GM13976 (cell line): ENCODE measurements around the gene FBN1.

Experiments used
- DNase-seq: peaks from one replicate; pipeline ENCODE4 v3.0.0; 2012; ENCODE audit warnings: low spot score
- CTCF ChIP-seq: IDR thresholded peaks from 2 replicates; pipeline ENCODE4 v1.5.1; 2012; ENCODE audit warnings: borderline replicate concordance, mild to moderate bottlenecking; ENCODE audit not compliant: insufficient read depth; ENCODE audit errors: extremely low read depth, missing control alignments, control extremely low read depth
- in situ Hi-C: fragments of 300-500 bp; cut with MboI; formaldehyde crosslinking; loops from one replicate; pipeline ENCODE4 v1.12.0; 2022; ENCODE audit warnings: low sequenced_read_pairs, mixed read lengths, inconsistent platforms; ENCODE audit not compliant: unreplicated experiment

Gene FBN1

GRCh38 chr15:48636511-48636910 lies 9.0 kb downstream of the FBN1 start:
- no peak for DNase-seq
- in situ Hi-C loops: loop anchor here (25.0 kb wide), 1 partner anchor 274 kb away; no protein-coding TSS in a partner anchor
- TF ChIP-seq CTCF: no peak

- in situ Hi-C loops: loop anchor here (25.0 kb wide), 1 partner anchor 273 kb away; no protein-coding TSS in a partner anchor
- no peak for TF ChIP-seq CTCF
- no peak for DNase-seq
These were observed 10.6 kb downstream of the FBN1 start for GRCh38 chr15:48634893-48635292.

- TF ChIP-seq CTCF: no peak
- in situ Hi-C loops: loop anchor here (25.0 kb wide), 1 partner anchor 272 kb away; no protein-coding TSS in a partner anchor
- no peak for DNase-seq
These were observed 11.4 kb downstream of the FBN1 start for GRCh38 chr15:48634096-48634495.

- in situ Hi-C loops: loop anchor here (25.0 kb wide), 1 partner anchor 270 kb away; no protein-coding TSS in a partner anchor
- DNase-seq: no peak
- TF ChIP-seq CTCF: no peak
These were observed 12.9 kb downstream of the FBN1 start for GRCh38 chr15:48632651-48633050.

DNA sequence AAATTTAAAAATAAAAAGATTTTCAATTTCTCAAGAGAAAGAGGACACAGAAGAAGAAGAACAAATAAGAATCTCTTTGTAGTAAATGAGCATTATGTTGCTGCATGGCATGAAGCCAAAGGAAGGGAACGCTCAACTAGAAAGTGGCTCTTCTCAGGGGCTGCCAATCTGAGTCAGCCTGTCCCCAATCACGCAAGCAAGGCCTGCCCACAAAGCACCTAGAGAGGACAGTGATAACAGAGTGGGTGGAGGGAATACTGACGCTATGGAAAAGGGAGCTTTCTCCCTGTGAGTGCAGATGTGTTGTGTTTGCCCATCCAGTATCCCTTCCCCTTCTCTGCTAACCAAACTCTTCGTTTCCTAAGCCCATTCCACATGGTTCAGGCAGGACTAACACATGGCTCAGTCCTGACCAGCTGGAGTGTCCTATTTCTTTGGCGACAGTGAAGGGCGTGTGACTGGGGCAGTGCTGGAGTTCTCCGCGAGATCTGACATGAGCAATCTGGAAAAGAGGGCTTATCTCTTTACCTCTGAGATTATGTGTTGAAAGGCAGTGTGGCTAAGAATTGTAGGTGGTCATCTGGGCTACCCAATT lies 14.2 kb downstream of the FBN1 start:
- DNase-seq: no peak
- in situ Hi-C loops: loop anchor here (25.0 kb wide), 1 partner anchor 269 kb away; no protein-coding TSS in a partner anchor
- no peak for TF ChIP-seq CTCF

DNA sequence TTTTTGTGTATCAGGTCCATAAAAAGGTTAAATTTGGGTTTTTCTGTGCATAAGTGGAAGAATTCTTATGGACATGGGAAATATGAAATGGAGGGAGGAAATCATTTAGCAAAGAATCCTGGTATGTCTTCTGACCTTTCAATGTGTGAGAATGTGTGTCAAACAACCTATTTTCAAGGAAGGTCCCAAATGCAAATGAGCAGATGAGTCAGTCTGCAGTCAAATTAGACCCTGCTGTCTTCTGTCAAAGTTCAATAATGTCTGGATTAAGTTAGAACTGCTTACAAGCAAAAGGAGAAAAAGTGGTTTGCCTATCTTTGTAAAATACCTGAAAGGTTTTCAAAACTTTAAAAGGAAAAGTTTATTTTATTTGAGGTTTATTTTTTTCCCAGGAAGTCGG lies 15.3 kb downstream of the FBN1 start:
- TF ChIP-seq CTCF: no peak
- DNase-seq: no peak
- in situ Hi-C loops: loop anchor here (25.0 kb wide), 1 partner anchor 268 kb away; no protein-coding TSS in a partner anchor

- no peak for TF ChIP-seq CTCF
- in situ Hi-C loops: loop anchor here (25.0 kb wide), 1 partner anchor 267 kb away; no protein-coding TSS in a partner anchor
- no peak for DNase-seq
These were observed 16.7 kb downstream of the FBN1 start for GRCh38 chr15:48628832-48629231.
